Right lobe of liver (tissue), 4 donors: ENCODE data around the gene LHPP.

ENCODE experiments used
- POLR2A ChIP-seq: fragments of 450-650 bp; IDR thresholded peaks from one replicate; pipeline ENCODE4 v1.6.1; 2017; ENCODE audit warnings: antibody characterized with exemption, mild to moderate bottlenecking
- TF ChIP-seq, protein P1 (sequence below), 4 donors: fragments of 200-600 bp in 3 of 4; fragments of 450-650 bp in 1 of 4; IDR thresholded peaks; one replicate each; pipeline versions ENCODE4 v1.5.1 to v1.8.0; 2016 to 2022; ENCODE audit warnings: antibody characterized with exemption in 4 of 4, mild to moderate bottlenecking in 2 of 4
- donor health status: DM: no; HTN: no; CAD: no.
- donor health status: DM: no; HTN: no; CAD: no.
- donor health status: DM: no; HTN: yes; CAD: no.

DNA sequence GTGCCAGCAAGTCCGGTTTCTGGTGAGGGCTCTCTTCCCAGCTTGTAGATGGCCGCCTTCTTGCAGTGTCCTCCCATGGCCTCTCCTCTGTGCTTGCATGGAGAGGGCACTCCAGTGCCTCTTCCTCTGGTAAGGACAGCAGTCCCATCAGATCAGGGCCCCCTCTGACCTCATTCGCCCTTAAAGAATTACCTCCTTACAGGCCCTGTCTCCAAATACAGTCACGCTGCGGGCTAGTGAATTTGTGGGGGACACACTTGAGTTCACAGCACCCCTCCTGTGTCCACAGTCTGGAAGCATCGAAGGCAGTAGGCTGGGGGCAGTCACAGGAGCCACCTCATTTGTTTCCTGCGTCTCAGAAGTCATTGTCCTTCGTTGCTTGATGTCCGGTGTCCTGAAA, 54.6 kb downstream of the LHPP start:
- TF ChIP-seq, protein P1, sequence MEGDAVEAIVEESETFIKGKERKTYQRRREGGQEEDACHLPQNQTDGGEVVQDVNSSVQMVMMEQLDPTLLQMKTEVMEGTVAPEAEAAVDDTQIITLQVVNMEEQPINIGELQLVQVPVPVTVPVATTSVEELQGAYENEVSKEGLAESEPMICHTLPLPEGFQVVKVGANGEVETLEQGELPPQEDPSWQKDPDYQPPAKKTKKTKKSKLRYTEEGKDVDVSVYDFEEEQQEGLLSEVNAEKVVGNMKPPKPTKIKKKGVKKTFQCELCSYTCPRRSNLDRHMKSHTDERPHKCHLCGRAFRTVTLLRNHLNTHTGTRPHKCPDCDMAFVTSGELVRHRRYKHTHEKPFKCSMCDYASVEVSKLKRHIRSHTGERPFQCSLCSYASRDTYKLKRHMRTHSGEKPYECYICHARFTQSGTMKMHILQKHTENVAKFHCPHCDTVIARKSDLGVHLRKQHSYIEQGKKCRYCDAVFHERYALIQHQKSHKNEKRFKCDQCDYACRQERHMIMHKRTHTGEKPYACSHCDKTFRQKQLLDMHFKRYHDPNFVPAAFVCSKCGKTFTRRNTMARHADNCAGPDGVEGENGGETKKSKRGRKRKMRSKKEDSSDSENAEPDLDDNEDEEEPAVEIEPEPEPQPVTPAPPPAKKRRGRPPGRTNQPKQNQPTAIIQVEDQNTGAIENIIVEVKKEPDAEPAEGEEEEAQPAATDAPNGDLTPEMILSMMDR (IDR thresholded peaks at IDR 0.05), result no peak
- TF ChIP-seq POLR2A, result no peak
